Measurements from ENCODE around the gene KDF1. TPM values are rescaled to one million over a fixed set of nuclear protein-coding genes. Genes with fewer than 3 reads are reported as not detected.
A peak's percentile ranks its signal among the peaks of the same experiment; 100 is the strongest.

The KDF1 gene
- total and polyA plus RNA-seq, 2 of the 13 experiments (the other 11 are each of a cell fraction or from before 2014, with no cell fraction given) = 1.9 to 4.9 TPM

DNA sequence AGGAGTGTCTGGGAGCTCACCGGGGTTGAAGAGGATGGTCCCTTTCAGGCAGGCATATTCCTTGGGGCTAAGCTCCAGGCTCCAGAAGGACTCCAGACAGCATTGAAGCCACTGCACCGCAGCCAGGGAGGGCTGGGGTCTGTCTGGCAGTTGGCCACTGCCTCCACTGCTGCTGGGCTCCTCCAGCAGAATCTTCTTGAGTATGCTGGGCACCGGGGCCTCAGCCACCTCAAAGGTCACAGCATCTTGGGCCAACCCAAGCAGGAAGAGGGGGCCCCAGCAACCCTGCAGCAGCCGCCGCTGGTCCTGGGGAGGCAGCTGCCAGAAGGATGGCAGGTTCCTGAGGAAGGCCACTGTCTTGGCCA is 46.9 kb downstream of the KDF1 start (continued):
- TF ChIP-seq DDIT3 (CRISPR knock-in tag; IDR thresholded peaks at IDR 0.05) (no peak), ZNF143 (CRISPR knock-in tag; IDR thresholded peaks at IDR 0.05) (no peak), ZNF768 (CRISPR knock-in tag; IDR thresholded peaks at IDR 0.05) (no peak), ZNF576 (CRISPR knock-in tag; IDR thresholded peaks at IDR 0.05) (peak; percentile 2; the same call in 1 of the 2 replicates), ZNF670 (CRISPR knock-in tag; IDR thresholded peaks at IDR 0.05; ENCODE audit: borderline replicate concordance) (peak; percentile 41; the same call in 1 of the 2 replicates), TEAD2 (CRISPR knock-in tag; IDR thresholded peaks at IDR 0.05) (no peak), SRSF4 (IDR thresholded peaks at IDR 0.05; ENCODE audit: low read depth, low read length, poor library complexity, severe bottlenecking) (no peak), AFF4 (CRISPR knock-in tag; IDR thresholded peaks at IDR 0.05) (no peak), ZMAT3 (CRISPR knock-in tag; conservative IDR thresholded peaks at IDR 0.05) (no peak; the same call in 1 of the 2 replicates), ZSCAN31 (CRISPR knock-in tag; IDR thresholded peaks at IDR 0.05; ENCODE audit: low read depth) (no peak), GMEB1 (CRISPR knock-in tag; IDR thresholded peaks at IDR 0.05; ENCODE audit: borderline replicate concordance) (no peak), ZSCAN30 (CRISPR knock-in tag; IDR thresholded peaks at IDR 0.05) (no peak), PAF1 (CRISPR knock-in tag; IDR thresholded peaks at IDR 0.05) (peak; percentile 96), NFIC (IDR thresholded peaks at IDR 0.05; ENCODE audit: low read length) (no peak), HCFC1 (IDR thresholded peaks at IDR 0.05; ENCODE audit: low read depth, low read length) (no peak), ZNF709 (CRISPR knock-in tag; IDR thresholded peaks at IDR 0.05) (0 out of 2 replicates have a peak, but pooled peaks have one; percentile 67), DNMT3B (CRISPR knock-in tag; conservative IDR thresholded peaks at IDR 0.05) (no peak), HMGXB3 (CRISPR knock-in tag; IDR thresholded peaks at IDR 0.05; ENCODE audit: borderline replicate concordance) (no peak), ZNF75D (CRISPR knock-in tag; IDR thresholded peaks at IDR 0.05; ENCODE audit: borderline replicate concordance) (no peak)
- TF ChIP-seq, protein P1, sequence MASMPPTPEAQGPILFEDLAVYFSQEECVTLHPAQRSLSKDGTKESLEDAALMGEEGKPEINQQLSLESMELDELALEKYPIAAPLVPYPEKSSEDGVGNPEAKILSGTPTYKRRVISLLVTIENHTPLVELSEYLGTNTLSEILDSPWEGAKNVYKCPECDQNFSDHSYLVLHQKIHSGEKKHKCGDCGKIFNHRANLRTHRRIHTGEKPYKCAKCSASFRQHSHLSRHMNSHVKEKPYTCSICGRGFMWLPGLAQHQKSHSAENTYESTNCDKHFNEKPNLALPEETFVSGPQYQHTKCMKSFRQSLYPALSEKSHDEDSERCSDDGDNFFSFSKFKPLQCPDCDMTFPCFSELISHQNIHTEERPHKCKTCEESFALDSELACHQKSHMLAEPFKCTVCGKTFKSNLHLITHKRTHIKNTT (CRISPR knock-in tag; IDR thresholded peaks at IDR 0.05) = no peak
